Measurements from ENCODE around the gene ABHD2.
"Not testable (repeated sequence)": the region's sequence is repeated elsewhere in the genome, so short reads cannot be mapped to it uniquely, and the experiment has no call there.

The ABHD2 gene

DNA sequence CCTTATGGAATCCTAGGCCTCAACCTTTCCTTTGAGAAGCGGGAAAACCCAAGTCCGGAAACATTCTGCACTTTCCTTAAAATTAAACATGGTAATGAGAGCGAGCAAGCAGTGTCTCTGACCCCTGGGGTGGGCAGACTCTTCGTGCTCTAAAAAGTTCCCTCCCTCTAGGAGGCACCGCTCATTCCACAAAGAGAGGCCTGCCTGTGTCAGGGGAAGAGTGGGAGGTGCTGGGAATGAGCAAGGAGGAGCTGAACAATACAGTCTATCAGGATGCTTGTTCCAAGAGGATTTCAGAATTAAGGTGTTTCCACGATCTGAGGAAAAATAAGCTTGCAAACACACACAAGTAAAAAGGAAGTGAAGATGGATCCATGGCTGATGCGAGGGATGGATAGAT is 139.2 kb downstream of the ABHD2 start:
- Mint-ChIP-seq H3K36me3 (ENCODE audit: low read depth) (no peaks in the 10 kb centered on the region), H3K27me3 (peaks cover 13% of the 10 kb centered on the region)

DNA sequence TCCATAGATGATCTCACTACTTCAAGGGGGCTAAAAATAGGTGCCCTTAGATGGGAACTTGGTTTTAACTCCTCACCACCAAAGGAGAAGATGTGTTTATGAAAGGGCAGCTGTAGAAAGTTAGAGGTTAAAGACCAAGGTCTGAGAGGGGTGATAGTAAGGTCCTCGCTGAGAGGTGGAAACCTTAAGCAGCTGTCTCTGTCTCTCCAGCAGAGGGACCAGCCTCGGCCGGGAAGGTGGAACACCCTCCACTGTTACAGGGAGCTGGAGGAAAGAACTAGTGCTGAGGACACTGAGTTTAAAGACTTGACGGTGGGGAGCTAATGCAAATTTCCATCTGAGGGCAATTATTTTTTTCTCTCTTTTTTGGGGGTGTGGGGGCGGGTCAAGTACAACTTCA is 142.0 kb downstream of the ABHD2 start:
- H3K4me1 Mint-ChIP-seq (ENCODE audit: low read depth) = peaks cover 12% of the 10 kb centered on the region
- H3K27me3 Mint-ChIP-seq = peaks cover 22% of the 10 kb centered on the region
- no peaks in the 10 kb centered on the region for H3K36me3 Mint-ChIP-seq (ENCODE audit: low read depth)
- H3K27ac Mint-ChIP-seq = no peak overlapping the region
- H3K4me3 Mint-ChIP-seq = no peak overlapping the region
- H3K9me3 Mint-ChIP-seq = no peaks in the 10 kb centered on the region

More for the DNA sequence above, 139.2 kb downstream of the ABHD2 start:
- Mint-ChIP-seq H3K4me3 (no peak overlapping the region), H3K27ac (no peak overlapping the region), H3K4me1 (ENCODE audit: low read depth) (peaks cover 12% of the 10 kb centered on the region), H3K9me3 (no peaks in the 10 kb centered on the region)

DNA sequence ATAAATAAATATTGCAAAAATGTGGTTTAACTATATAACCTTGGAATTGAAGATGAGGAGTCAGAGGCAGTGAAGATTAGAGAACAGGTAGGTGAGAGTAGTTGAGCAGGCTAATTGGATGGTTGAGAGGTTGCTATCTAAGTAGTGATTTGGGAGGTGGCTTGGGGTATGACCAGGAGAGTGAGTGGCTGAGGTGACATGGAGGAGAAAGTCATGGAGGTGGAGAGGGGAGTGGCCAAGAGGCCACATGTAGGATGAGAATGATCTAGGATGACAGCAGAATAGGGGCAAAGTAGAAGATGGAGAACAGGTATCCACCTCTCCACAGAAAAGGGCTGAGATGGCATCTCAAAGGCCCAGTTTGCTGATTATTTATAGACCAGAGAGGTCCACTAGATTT is 143.6 kb downstream of the ABHD2 start:
- H3K36me3 Mint-ChIP-seq (ENCODE audit: low read depth) = no peaks in the 10 kb centered on the region

DNA sequence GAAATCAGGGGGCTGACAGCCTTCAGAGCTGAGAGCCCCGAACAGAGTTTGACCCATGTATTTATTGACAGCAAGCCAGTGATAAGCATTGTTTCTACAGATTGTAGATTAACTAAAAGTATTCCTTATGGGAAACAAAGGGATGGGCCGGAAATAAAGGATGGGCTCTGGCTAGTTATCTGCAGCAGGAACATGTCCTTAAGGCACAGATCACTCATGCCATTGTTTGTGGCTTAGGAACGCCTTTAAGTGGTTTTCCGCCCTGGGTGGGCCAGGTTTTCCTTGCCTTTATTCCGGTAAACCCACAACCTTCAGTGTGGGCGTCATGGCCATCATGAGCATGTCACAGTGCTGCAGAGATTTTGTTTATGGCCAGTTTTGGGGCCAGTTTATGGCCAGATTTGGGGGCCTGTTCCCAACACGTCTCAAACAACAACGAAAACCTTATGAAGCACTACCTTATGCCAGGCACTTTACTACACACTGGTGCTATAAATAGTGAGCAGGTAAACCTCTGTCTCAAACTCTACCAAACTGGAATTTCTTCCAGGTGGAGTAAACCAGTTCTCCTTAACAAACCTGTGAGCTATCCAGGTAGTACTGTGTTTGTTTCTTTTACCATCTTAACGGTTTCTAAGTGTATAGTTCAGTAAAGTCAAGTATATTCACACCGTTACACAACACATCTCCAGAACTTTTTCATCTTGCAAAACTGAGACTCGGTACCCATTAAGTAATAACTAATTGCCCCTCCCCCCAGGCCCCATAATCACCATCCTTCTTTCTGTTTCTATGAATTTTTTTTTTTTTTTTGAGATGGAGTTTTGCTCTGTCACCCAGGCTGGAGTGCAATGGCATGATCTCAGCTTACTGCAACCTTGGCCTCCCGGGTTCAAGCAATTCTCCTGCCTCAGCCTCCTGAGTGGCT is 151.9 kb downstream of the ABHD2 start:
- H3K4me3 Mint-ChIP-seq, H3K9me3 Mint-ChIP-seq, H3K27ac Mint-ChIP-seq, H3K27me3 Mint-ChIP-seq: not testable (repeated sequence)
- H3K4me1 Mint-ChIP-seq (ENCODE audit: low read depth) = peaks cover 22% of the 10 kb centered on the region
- peaks cover 14% of the 10 kb centered on the region for H3K36me3 Mint-ChIP-seq (ENCODE audit: low read depth)

More for the DNA sequence above, 143.6 kb downstream of the ABHD2 start:
- Mint-ChIP-seq H3K27ac (no peak overlapping the region), H3K4me3 (no peak overlapping the region), H3K9me3 (no peaks in the 10 kb centered on the region), H3K27me3 (peaks cover 24% of the 10 kb centered on the region), H3K4me1 (ENCODE audit: low read depth) (peaks cover 12% of the 10 kb centered on the region)

DNA sequence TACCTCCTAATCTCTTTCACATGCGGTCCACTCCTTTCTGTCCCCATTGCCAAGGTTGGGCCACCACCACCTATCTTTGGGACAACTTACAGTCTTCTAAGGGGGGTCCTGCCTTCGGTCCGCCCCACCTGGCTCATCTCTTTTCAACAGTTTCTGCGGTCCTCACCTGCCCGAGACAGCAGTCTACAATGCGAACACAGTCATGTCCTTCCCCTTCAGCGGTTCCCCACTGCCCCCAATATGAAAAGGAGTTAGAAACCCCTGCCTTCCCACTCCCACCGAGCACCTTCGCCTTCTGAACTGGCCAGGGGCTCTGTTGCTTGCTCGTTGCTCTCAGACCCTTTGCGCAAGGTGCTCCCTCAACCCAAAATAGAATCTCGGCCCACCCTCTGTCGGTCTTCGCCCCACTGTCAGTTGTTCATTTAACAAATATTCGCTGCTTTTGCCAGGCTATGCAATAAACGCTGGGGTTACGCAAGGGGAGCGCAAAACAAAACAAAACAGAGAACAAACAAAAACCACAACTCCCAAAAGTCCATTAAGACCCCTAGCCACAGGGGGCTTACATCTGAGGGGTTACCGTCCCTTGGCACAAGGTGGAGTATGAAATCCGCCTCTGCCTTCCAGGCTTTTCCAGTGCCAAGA is 154.9 kb downstream of the ABHD2 start:
- Mint-ChIP-seq H3K27me3 (peaks cover 5% of the 10 kb centered on the region), H3K9me3 (no peaks in the 10 kb centered on the region), H3K27ac (peak overlapping the region; percentile 96), H3K36me3 (ENCODE audit: low read depth) (peaks cover 41% of the 10 kb centered on the region), H3K4me3 (peak overlapping the region; percentile 97), H3K4me1 (ENCODE audit: low read depth) (peaks cover 43% of the 10 kb centered on the region)

DNA sequence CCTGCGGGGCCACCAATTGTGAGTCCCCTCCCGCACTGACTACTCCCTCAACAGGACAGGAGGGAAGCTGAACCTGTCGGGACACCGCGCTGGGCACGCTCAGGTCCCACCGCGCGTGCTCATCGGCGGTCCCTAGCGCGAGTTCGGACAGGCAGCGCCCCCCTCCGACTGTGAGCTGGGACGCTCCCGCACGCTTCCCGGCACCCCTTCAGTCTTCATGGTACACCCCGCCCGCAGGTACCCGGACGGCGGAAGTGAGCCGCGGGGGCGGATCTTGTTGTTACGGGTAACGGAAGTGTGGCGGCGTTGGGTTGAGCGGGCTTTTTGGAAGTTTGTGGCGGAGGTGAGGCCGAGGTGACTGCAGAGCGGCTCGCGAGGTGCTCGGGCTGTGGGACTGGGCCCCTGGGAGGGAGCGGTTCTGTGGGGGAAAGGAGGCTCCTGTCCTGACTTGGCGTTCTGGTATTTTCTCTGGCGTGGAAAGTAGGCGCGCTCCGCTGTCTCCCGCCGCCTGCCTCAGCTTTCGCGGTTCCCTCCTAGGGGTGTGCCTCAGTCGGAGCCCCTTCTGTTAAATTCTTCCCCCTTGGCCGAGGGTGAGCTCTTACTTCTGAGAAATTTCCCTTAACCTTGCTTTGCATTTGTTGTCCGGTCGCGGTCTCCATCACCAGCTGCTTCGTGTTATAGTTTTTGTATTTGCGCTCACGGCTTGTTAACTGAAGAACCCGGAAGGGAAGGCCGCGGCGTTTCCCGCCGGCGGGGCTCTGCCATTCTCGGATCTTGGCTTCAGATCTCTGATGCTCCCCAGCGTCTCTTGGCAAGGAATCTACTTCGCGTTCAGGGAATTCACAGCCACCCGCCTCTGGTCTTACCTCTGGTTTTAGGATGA is 155.7 kb downstream of the ABHD2 start, which contains the start of gene FANCI:
Gene FANCI, plus strand, starts transcription at position 289 of the 883 bp plus-strand sequence. CDS start 3,669 bp downstream, outside the sequence.
- Mint-ChIP-seq H3K36me3 (ENCODE audit: low read depth) (peaks cover 49% of the 10 kb centered on the region), H3K4me1 (ENCODE audit: low read depth) (peaks cover 43% of the 10 kb centered on the region), H3K27me3 (no peaks in the 10 kb centered on the region), H3K4me3 (peak within 1 kb of the TSS; percentile 97), H3K27ac (peak within 1 kb of the TSS; percentile 96), H3K9me3 (no peaks in the 10 kb centered on the region)

DNA sequence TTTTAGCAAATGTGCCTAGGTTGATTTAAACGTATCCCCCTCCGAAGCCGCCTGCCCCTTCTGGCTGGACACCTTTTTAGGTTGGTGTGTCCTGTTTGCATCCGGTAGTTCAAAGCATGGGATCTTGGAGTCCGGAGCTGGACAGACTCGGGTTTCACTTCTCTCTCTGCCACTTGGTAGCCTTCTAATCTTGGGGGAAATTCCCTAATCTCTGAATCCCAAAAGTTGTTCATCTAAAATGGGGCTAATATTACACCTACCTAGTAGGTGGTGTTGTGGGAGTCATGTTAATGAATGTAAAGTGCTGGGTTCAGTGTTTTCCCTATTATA is 156.3 kb downstream of the ABHD2 start:
- no peaks in the 10 kb centered on the region for H3K9me3 Mint-ChIP-seq
- peaks cover 43% of the 10 kb centered on the region for H3K4me1 Mint-ChIP-seq (ENCODE audit: low read depth)
- H3K36me3 Mint-ChIP-seq (ENCODE audit: low read depth) = peaks cover 55% of the 10 kb centered on the region
- peak overlapping the region; percentile 97 for H3K4me3 Mint-ChIP-seq
- H3K27ac Mint-ChIP-seq = peak overlapping the region; percentile 96
- no peaks in the 10 kb centered on the region for H3K27me3 Mint-ChIP-seq

DNA sequence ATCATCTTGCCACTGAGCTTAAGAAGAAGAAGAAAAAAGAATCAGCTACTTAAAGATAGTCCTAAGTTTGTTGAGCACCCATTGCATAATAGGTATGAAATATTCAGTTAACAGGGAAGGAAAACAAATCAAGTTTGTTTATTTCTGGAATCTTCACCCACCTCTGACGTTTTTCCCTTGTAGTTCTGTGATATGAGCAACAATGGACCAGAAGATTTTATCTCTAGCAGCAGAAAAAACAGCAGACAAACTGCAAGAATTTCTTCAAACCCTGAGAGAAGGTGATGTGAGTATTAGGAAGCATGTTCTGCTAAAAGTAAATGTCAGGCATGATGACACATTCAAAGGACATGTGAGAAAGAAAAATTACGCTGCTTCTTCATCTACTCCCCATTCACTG is 159.2 kb downstream of the ABHD2 start:
- no peak overlapping the region for H3K4me3 Mint-ChIP-seq
- no peak overlapping the region for H3K27ac Mint-ChIP-seq
- no peaks in the 10 kb centered on the region for H3K27me3 Mint-ChIP-seq
- H3K9me3 Mint-ChIP-seq = no peaks in the 10 kb centered on the region
- peaks cover 76% of the 10 kb centered on the region for H3K36me3 Mint-ChIP-seq (ENCODE audit: low read depth)
- H3K4me1 Mint-ChIP-seq (ENCODE audit: low read depth) = peaks cover 43% of the 10 kb centered on the region

DNA sequence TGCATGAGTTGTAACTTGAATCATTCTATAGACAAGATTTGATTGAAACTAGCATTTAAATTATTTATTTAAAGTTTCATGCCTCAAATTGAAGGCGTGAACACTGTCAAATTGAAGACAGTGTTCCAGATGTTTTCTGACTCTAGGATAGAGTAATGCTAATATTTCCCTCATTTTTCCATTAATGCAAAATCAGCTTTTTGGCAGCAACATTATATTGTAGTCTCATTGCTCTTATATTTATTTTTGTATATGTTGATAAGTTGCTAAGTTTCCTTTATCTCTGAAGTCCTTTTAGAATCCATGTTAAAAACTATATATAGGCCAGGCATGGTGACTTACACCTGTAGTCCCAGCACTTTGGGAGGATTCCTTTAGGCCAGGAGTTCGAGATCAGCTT is 160.3 kb downstream of the ABHD2 start:
- H3K36me3 Mint-ChIP-seq (ENCODE audit: low read depth) = peaks cover 86% of the 10 kb centered on the region
- peaks cover 33% of the 10 kb centered on the region for H3K4me1 Mint-ChIP-seq (ENCODE audit: low read depth)
- no peak overlapping the region for H3K4me3 Mint-ChIP-seq
- no peaks in the 10 kb centered on the region for H3K9me3 Mint-ChIP-seq
- no peaks in the 10 kb centered on the region for H3K27me3 Mint-ChIP-seq
- H3K27ac Mint-ChIP-seq = no peak overlapping the region

DNA sequence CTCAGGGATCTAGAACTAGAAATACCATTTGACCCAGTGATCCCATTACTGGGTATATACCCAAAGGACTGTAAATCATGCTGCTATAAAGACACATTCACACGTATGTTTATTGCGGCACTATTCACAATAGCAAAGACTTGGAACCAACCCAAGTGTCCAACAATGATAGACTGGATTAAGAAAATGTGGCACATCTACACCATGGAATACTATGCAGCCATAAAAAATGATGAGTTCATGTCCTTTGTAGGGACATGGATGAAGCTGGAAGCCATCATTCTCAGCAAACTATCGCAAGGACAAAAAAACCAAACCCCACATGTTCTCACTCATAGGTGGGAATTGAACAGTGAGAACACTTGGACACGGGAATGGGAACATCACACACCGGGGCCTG is 161.9 kb downstream of the ABHD2 start:
- Mint-ChIP-seq H3K36me3 (ENCODE audit: low read depth) (peaks cover 87% of the 10 kb centered on the region), H3K4me1 (ENCODE audit: low read depth) (peaks cover 21% of the 10 kb centered on the region)
- H3K27ac Mint-ChIP-seq, H3K9me3 Mint-ChIP-seq, H3K4me3 Mint-ChIP-seq, H3K27me3 Mint-ChIP-seq: not testable (repeated sequence)

All from stimulated activated naive CD8-positive, alpha-beta T cell treated with anti-CD3 and anti-CD28 coated beads, Interleukin-15, Interleukin-2, amounts not matched to agents 100 ng/mL and 50 ng/mL, for 24 hours (primary cell).